ENCODE data around the gene RALGPS2.
"Not testable (repeated sequence)": the region's sequence is repeated elsewhere in the genome, so short reads cannot be mapped to it uniquely, and the experiment has no call there.

RALGPS2 gene

GRCh38 chr1:178745260-178745659 lies 20.2 kb downstream of the RALGPS2 start:
- Histone ChIP-seq H3K79me2 (no peaks in the 10 kb centered on the region), H3K27me3 (ENCODE audit: control insufficient read depth, insufficient read depth, low read length) (no peaks in the 10 kb centered on the region), H3K4me2 (ENCODE audit: low read length) (no peak overlapping the region), H3K4me1 (no peaks in the 10 kb centered on the region), H3K9me3 (ENCODE audit: control insufficient read depth, low read length) (no peaks in the 10 kb centered on the region), H3K4me3 (ENCODE audit: low read depth, low read length) (no peak overlapping the region), H3K27ac (no peak overlapping the region), H3K36me3 (ENCODE audit: control insufficient read depth, insufficient read depth, low read length) (no peaks in the 10 kb centered on the region), H2AFZ (no peak overlapping the region), H3K9ac (no peak overlapping the region)
- no peak for TF ChIP-seq CTCF (IDR thresholded peaks at IDR 0.05)

- Histone ChIP-seq H3K4me2 (ENCODE audit: low read length) (no peak overlapping the region), H3K9me3 (ENCODE audit: control insufficient read depth, low read length) (no peaks in the 10 kb centered on the region), H3K9ac (no peak overlapping the region), H3K4me3 (ENCODE audit: low read depth, low read length) (no peak overlapping the region), H3K27ac (no peak overlapping the region), H3K79me2 (no peaks in the 10 kb centered on the region), H3K36me3 (ENCODE audit: control insufficient read depth, insufficient read depth, low read length) (no peaks in the 10 kb centered on the region), H3K4me1 (no peaks in the 10 kb centered on the region), H3K27me3 (ENCODE audit: control insufficient read depth, insufficient read depth, low read length) (no peaks in the 10 kb centered on the region), H2AFZ (no peak overlapping the region)
- no peak for TF ChIP-seq CTCF (IDR thresholded peaks at IDR 0.05)
Observed at GRCh38 chr1:178746345-178746744, 21.3 kb downstream of the RALGPS2 start.

- not testable (repeated sequence) for H3K79me2 ChIP-seq; H3K4me3 ChIP-seq (ENCODE audit: low read depth, low read length); H3K4me2 ChIP-seq (ENCODE audit: low read length); H3K9ac ChIP-seq; H3K36me3 ChIP-seq (ENCODE audit: control insufficient read depth, insufficient read depth, low read length); H3K27ac ChIP-seq; H3K27me3 ChIP-seq (ENCODE audit: control insufficient read depth, insufficient read depth, low read length); H3K9me3 ChIP-seq (ENCODE audit: control insufficient read depth, low read length); H3K4me1 ChIP-seq; H2AFZ ChIP-seq
Observed at GRCh38 chr1:178747361-178747760, 22.3 kb downstream of the RALGPS2 start.

GRCh38 chr1:178749581-178750166 lies 24.6 kb downstream of the RALGPS2 start:
- no peaks in the 10 kb centered on the region for H3K36me3 ChIP-seq (ENCODE audit: control insufficient read depth, insufficient read depth, low read length)
- H3K27ac ChIP-seq: no peak overlapping the region
- no peak for TF ChIP-seq CTCF (IDR thresholded peaks at IDR 0.05)
- H3K27me3 ChIP-seq (ENCODE audit: control insufficient read depth, insufficient read depth, low read length): no peaks in the 10 kb centered on the region
- no peak overlapping the region for H2AFZ ChIP-seq
- H3K79me2 ChIP-seq: no peaks in the 10 kb centered on the region
- H3K9ac ChIP-seq: no peak overlapping the region
- H3K9me3 ChIP-seq (ENCODE audit: control insufficient read depth, low read length): no peaks in the 10 kb centered on the region
- no peak overlapping the region for H3K4me2 ChIP-seq (ENCODE audit: low read length)
- no peaks in the 10 kb centered on the region for H3K4me1 ChIP-seq
- no peak overlapping the region for H3K4me3 ChIP-seq (ENCODE audit: low read depth, low read length)

GRCh38 chr1:178751046-178751445 lies 26.0 kb downstream of the RALGPS2 start:
- Histone ChIP-seq H3K36me3 (ENCODE audit: control insufficient read depth, insufficient read depth, low read length) (no peaks in the 10 kb centered on the region), H3K4me1 (no peaks in the 10 kb centered on the region), H3K4me3 (ENCODE audit: low read depth, low read length) (no peak overlapping the region), H3K79me2 (peaks cover 4% of the 10 kb centered on the region), H2AFZ (no peak overlapping the region), H3K27ac (no peak overlapping the region), H3K4me2 (ENCODE audit: low read length) (no peak overlapping the region), H3K27me3 (ENCODE audit: control insufficient read depth, insufficient read depth, low read length) (no peaks in the 10 kb centered on the region), H3K9ac (no peak overlapping the region), H3K9me3 (ENCODE audit: control insufficient read depth, low read length) (no peaks in the 10 kb centered on the region)
- TF ChIP-seq CTCF (IDR thresholded peaks at IDR 0.05): no peak

All from parathyroid adenoma (tissue), 2 donors.